HEK293T (cell line): ENCODE measurements around the gene PDIK1L.

Source experiments
- ARNT ChIP-seq: fragments of 450-650 bp; IDR thresholded peaks from 2 replicates; pipeline ENCODE4 v1.6.1; 2017; ENCODE audit warnings: mild to moderate bottlenecking
- BHLHE40 ChIP-seq: fragments of 450-650 bp; IDR thresholded peaks from 2 replicates; pipeline ENCODE4 v1.6.1; 2016; ENCODE audit warnings: mild to moderate bottlenecking, moderate library complexity, borderline replicate concordance
- CTBP1 ChIP-seq: fragments of 450-650 bp; IDR thresholded peaks from 2 replicates; pipeline ENCODE4 v1.6.1; 2016; ENCODE audit warnings: borderline replicate concordance
- ELF4 ChIP-seq: fragments of 450-650 bp; IDR thresholded peaks from 2 replicates; pipeline ENCODE4 v1.6.1; 2017; ENCODE audit warnings: antibody characterized with exemption
- FOXA1 ChIP-seq: fragments of 450-650 bp; IDR thresholded peaks from 2 replicates; pipeline ENCODE4 v1.6.1; 2016; ENCODE audit warnings: mild to moderate bottlenecking
- HDGF ChIP-seq: fragments of 450-650 bp; IDR thresholded peaks from 2 replicates; pipeline ENCODE4 v1.6.1; 2017; ENCODE audit warnings: antibody characterized with exemption, borderline replicate concordance
- LEF1 ChIP-seq: fragments of 450-650 bp; IDR thresholded peaks from 2 replicates; pipeline ENCODE4 v1.6.1; 2017; ENCODE audit warnings: mild to moderate bottlenecking, borderline replicate concordance
- PKNOX1 ChIP-seq: fragments of 450-650 bp; IDR thresholded peaks from 2 replicates; pipeline ENCODE4 v1.6.1; 2016
- ZNF384 ChIP-seq: fragments of 450-650 bp; IDR thresholded peaks from 2 replicates; pipeline ENCODE4 v1.6.1; 2016

DNA sequence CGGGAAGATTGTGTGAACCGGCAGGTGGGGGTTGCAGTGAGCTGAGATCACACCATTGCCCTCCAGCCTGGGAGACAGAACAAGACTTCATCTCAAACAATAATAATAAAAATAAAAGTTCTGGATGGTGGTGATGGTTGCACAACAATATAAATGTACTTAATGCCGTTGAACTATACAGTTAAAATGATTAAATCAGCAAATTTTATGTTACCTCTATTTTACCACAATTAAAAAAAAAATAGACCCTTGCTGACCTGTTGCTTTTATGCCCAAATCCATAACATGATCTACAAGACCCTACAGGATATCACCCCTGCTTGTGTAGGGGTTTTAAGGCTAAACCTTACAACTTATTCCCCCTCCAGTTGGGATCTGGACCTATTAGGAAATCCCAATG lies 11.8 kb upstream of the PDIK1L start:
- TF ChIP-seq LEF1 (no peak), HDGF (no peak), BHLHE40 (no peak), ELF4 (no peak), ZNF384 (no peak), PKNOX1 (no peak), ARNT (no peak), CTBP1 (no peak), FOXA1 (no peak)
